A549 (cell line): Measurements from ENCODE around the gene BEND6. TPM values are rescaled to one million over a fixed set of nuclear protein-coding genes. Genes with fewer than 3 reads are reported as not detected.

ENCODE experiments used
- ATAC-seq, 2 experiments: fragments of 200-7000 bp in 1 of 2; fragments of >200 bp in 1 of 2; cut with Nextera tagmentation in 1 of 2; cut with Tn5 transposase in 1 of 2; 3 replicates each; pipeline versions ENCODE4 v1.8.0 to v1.9.1; 2018 to 2020; ENCODE audit warnings: mild to moderate bottlenecking in 1 of 2, moderate library complexity in 1 of 2
- CTCF ChIA-PET: fragments of 300-600 bp; sonication (Branson Sonifier 250); formaldehyde crosslinking; extraction: SDS; loops from one replicate; lab custom pipeline; 2021; ENCODE audit warnings: antibody characterized with exemption, inconsistent platforms; lab: Yijun Ruan, JAX
- POLR2A ChIA-PET: fragments of 350-600 bp; formaldehyde crosslinking; extraction: SDS; loops from one replicate; lab custom pipeline; 2021; ENCODE audit warnings: antibody characterized with exemption, inconsistent platforms; lab: Yijun Ruan, JAX
- DNase-seq, 2 experiments: peaks; one replicate each; pipeline versions ENCODE4 v3.0.0 to v3.0.0-alpha.2; 2011 to 2016; ENCODE audit warnings: low read depth in 1 of 2, low spot score in 1 of 2
- FAIRE-seq: peaks from 2 replicates; lab custom pipeline; 2011; peaks lifted over from hg19 to GRCh38; lab: Jason Lieb, UNC
- H3K27ac ChIP-seq, 2 experiments: fragments of >200 bp; sonication (Bioruptor Twin); formaldehyde crosslinking; 3 replicates each; pipeline ENCODE4 v1.5.1; 2016 to 2017
- H3K4me1 ChIP-seq: fragments of >200 bp; sonication (Bioruptor Twin); formaldehyde crosslinking; 3 replicates; pipeline ENCODE4 v1.6.1; 2016
- H3K4me2 ChIP-seq: fragments of >200 bp; sonication (Bioruptor Twin); formaldehyde crosslinking; 3 replicates; pipeline ENCODE4 v1.6.1; 2016
- H3K4me3 ChIP-seq: fragments of >200 bp; sonication (Bioruptor Twin); formaldehyde crosslinking; 3 replicates; pipeline ENCODE4 v1.5.1; 2016
- H3K9me3 ChIP-seq: fragments of >200 bp; sonication (Bioruptor Twin); formaldehyde crosslinking; 3 replicates; pipeline ENCODE4 v1.6.1; 2016
- CBX8 ChIP-seq: fragments of 200-600 bp; sonication (generic); IDR thresholded peaks from 2 replicates; pipeline ENCODE4 v1.6.1; 2016
- EP300 ChIP-seq, 2 experiments: fragments of >200 bp; sonication (Bioruptor Twin); formaldehyde crosslinking; IDR thresholded peaks; 2 replicates in 1 of 2; 3 replicates in 1 of 2; pipeline ENCODE4 v1.6.1; 2016 to 2017
- HMGXB4 ChIP-seq: fragments of 250-450 bp; sonication (Bioruptor Pico); IDR thresholded peaks from 2 replicates; pipeline ENCODE4 v1.5.0; 2021; ENCODE audit warnings: mild to moderate bottlenecking, moderate library complexity, borderline replicate concordance
- HOXB5 ChIP-seq: fragments of 250-450 bp; sonication (Bioruptor Pico); IDR thresholded peaks from 2 replicates; pipeline ENCODE4 v1.5.0; 2020; ENCODE audit warnings: mild to moderate bottlenecking, moderate library complexity
- KDM5A ChIP-seq: fragments of 200-600 bp; sonication (generic); IDR thresholded peaks from 2 replicates; pipeline ENCODE4 v1.6.1; 2016; ENCODE audit warnings: antibody characterized with exemption, mild to moderate bottlenecking
- MAX ChIP-seq: IDR thresholded peaks from 2 replicates; pipeline ENCODE4 v1.6.1; 2012
- POLR2AphosphoS2 ChIP-seq: conservative IDR thresholded peaks from 2 replicates; pipeline ENCODE4 v1.6.1; 2012; ENCODE audit warnings: low read length, improper control_type of control experiment, inconsistent platforms
- RAD21 ChIP-seq, 2 experiments: fragments of >200 bp in 1 of 2; sonication (Bioruptor Twin) in 1 of 2; formaldehyde crosslinking in 1 of 2; IDR thresholded peaks in 1 of 2; conservative IDR thresholded peaks in 1 of 2; 2 replicates in 1 of 2; 3 replicates in 1 of 2; pipeline ENCODE4 v1.6.1; 2012 to 2018; ENCODE audit warnings: inconsistent platforms in 1 of 2
- RARB ChIP-seq: fragments of 250-450 bp; sonication (Bioruptor Pico); IDR thresholded peaks from 2 replicates; pipeline ENCODE4 v1.8.0; 2021; ENCODE audit warnings: mild to moderate bottlenecking, moderate library complexity
- RFX5 ChIP-seq: fragments of 450-650 bp; IDR thresholded peaks from 2 replicates; pipeline ENCODE4 v1.7.1; 2014; ENCODE audit warnings: antibody characterized with exemption, mild to moderate bottlenecking, moderate library complexity
- SMC3 ChIP-seq: fragments of >200 bp; sonication (Bioruptor Twin); formaldehyde crosslinking; IDR thresholded peaks from 3 replicates; pipeline ENCODE4 v1.6.1; 2018; ENCODE audit warnings: inconsistent platforms
- SREBF2 ChIP-seq: fragments of 450-650 bp; IDR thresholded peaks from 2 replicates; pipeline ENCODE4 v1.6.1; 2014; ENCODE audit warnings: mild to moderate bottlenecking, moderate library complexity
- TFCP2L1 ChIP-seq: fragments of 250-450 bp; sonication (Bioruptor Pico); IDR thresholded peaks from 2 replicates; pipeline ENCODE4 v1.5.0; 2021; ENCODE audit warnings: mild to moderate bottlenecking
- WGBS: methylation state at CpG from one replicate; pipeline ENCODE4 v1.1.6; 2017; ENCODE audit errors: missing lambda C conversion rate; 5-methylcytosine and 5-hydroxymethylcytosine counted together
- polyA plus RNA-seq, 4 experiments: library from polyadenylated mRNA; depleted of rRNA in 3 of 4; stranded (reverse); fragments of >200 nt; fragmentation: RNase III in 1 of 4; extraction: RNeasy Plus Mini Kit Qiagen cat#74134 plus additional on column Dnase treatment in 1 of 4; gene quantifications; 2 replicates in 3 of 4; 3 replicates in 1 of 4; pipeline ENCODE4 v1.2.3, GENCODE V29; 2011 to 2017
- TF ChIP-seq, protein P1 (sequence below): fragments of >200 bp; sonication (Bioruptor Twin); formaldehyde crosslinking; IDR thresholded peaks from 3 replicates; pipeline ENCODE4 v1.5.1; 2016

The BEND6 gene
- polyA plus RNA-seq, 2 of the 4 experiments (the other 2 are of a cell fraction), result 2.1 to 2.9 TPM

GRCh38 chr6:57019434-57019833, 64.5 kb downstream of the BEND6 start:
- TF ChIP-seq RARB (no peak), TFCP2L1 (no peak)
- no peak for FAIRE-seq
- no peak for ATAC-seq
- ChIA-PET CTCF (interaction anchor here (1.3 to 3.9 kb wide), 4 partner anchors 52 to 117 kb away, joined by 3 to 29 read pairs (median 9); partner anchors contain the start of gene BEND6), POLR2A (no interaction called here)
- H3K4me1 ChIP-seq, result no peaks in the 10 kb centered on the region
- no peak overlapping the region for H3K27ac ChIP-seq
- DNase-seq, result no peak
- H3K4me3 ChIP-seq, result no peak overlapping the region
- no peak overlapping the region for H3K4me2 ChIP-seq
- no peaks in the 10 kb centered on the region for H3K9me3 ChIP-seq
- WGBS, result 75% methylated on average over 4 of the region's 4 CpGs

GRCh38 chr6:57021086-57021720, 66.3 kb downstream of the BEND6 start:
- peak; percentile 81 for ATAC-seq
- H3K9me3 ChIP-seq, result no peaks in the 10 kb centered on the region
- DNase-seq, result peak; percentile 36 to 42
- H3K27ac ChIP-seq, result no peak overlapping the region
- TF ChIP-seq EP300 (IDR thresholded peaks at IDR 0.05), result no peak
- TF ChIP-seq, protein P1, sequence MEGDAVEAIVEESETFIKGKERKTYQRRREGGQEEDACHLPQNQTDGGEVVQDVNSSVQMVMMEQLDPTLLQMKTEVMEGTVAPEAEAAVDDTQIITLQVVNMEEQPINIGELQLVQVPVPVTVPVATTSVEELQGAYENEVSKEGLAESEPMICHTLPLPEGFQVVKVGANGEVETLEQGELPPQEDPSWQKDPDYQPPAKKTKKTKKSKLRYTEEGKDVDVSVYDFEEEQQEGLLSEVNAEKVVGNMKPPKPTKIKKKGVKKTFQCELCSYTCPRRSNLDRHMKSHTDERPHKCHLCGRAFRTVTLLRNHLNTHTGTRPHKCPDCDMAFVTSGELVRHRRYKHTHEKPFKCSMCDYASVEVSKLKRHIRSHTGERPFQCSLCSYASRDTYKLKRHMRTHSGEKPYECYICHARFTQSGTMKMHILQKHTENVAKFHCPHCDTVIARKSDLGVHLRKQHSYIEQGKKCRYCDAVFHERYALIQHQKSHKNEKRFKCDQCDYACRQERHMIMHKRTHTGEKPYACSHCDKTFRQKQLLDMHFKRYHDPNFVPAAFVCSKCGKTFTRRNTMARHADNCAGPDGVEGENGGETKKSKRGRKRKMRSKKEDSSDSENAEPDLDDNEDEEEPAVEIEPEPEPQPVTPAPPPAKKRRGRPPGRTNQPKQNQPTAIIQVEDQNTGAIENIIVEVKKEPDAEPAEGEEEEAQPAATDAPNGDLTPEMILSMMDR, result peak; percentile 65
- TF ChIP-seq RAD21 (conservative IDR thresholded peaks at IDR 0.05 in 1 of 2, IDR thresholded peaks at IDR 0.05 in 1 of 2), result peak; percentile 37 to 51; a peak in 4 of 5 replicates
- no peak for TF ChIP-seq SREBF2
- TF ChIP-seq SMC3, result peak; percentile 64
- ChIA-PET CTCF (interaction anchor here (0.8 to 3.9 kb wide), 26 partner anchors 9 to 316 kb away, joined by 3 to 29 read pairs (median 3); partner anchors contain the start of genes BEND6 and PRIM2), POLR2A (no interaction called here)
- no peak overlapping the region for H3K4me3 ChIP-seq
- no peaks in the 10 kb centered on the region for H3K4me1 ChIP-seq
- WGBS, result 4% methylated on average over 1 of the region's 1 CpG
- no peak overlapping the region for H3K4me2 ChIP-seq
- no peak for FAIRE-seq

- FAIRE-seq, result no peak
Measured at GRCh38 chr6:57024321-57024720, 69.4 kb downstream of the BEND6 start.

GRCh38 chr6:57024775-57025174, 69.9 kb downstream of the BEND6 start:
- H3K4me1 ChIP-seq, result no peaks in the 10 kb centered on the region
- DNase-seq (no peak), FAIRE-seq (no peak), ATAC-seq (no peak)
- no peak overlapping the region for H3K27ac ChIP-seq
- H3K9me3 ChIP-seq, result no peaks in the 10 kb centered on the region
- TF ChIP-seq HOXB5 (no peak), POLR2AphosphoS2 (no peak)
- no peak overlapping the region for H3K4me2 ChIP-seq
- ChIA-PET CTCF (interaction anchor here (1.3 kb wide), 1 partner anchor 120 kb away, joined by 7 read pairs; no protein-coding TSS in a partner anchor), POLR2A (no interaction called here)
- H3K4me3 ChIP-seq, result no peak overlapping the region
- WGBS, result 52% methylated on average over 1 of the region's 1 CpG

More at GRCh38 chr6:57024321-57024720, 69.4 kb downstream of the BEND6 start:
- ATAC-seq, result no peak
- Histone ChIP-seq H3K4me2 (no peak overlapping the region), H3K9me3 (no peaks in the 10 kb centered on the region), H3K27ac (no peak overlapping the region), H3K4me3 (no peak overlapping the region), H3K4me1 (no peaks in the 10 kb centered on the region)
- ChIA-PET CTCF (interaction anchor here (0.6 to 1.3 kb wide), 3 partner anchors 120 to 420 kb away, joined by 4 to 7 read pairs (median 4); no protein-coding TSS in a partner anchor), POLR2A (no interaction called here)
- TF ChIP-seq CBX8, result no peak
- TF ChIP-seq RAD21 (conservative IDR thresholded peaks at IDR 0.05 in 1 of 2, IDR thresholded peaks at IDR 0.05 in 1 of 2), result no peak
- no peak for TF ChIP-seq MAX
- no peak for TF ChIP-seq RFX5
- no peak for DNase-seq
- WGBS, result 57% methylated on average over 2 of the region's 2 CpGs

- 43% methylated on average over 1 of the region's 1 CpG for WGBS
- Histone ChIP-seq H3K9me3 (no peaks in the 10 kb centered on the region), H3K27ac (no peak overlapping the region), H3K4me1 (no peaks in the 10 kb centered on the region), H3K4me2 (no peak overlapping the region), H3K4me3 (no peak overlapping the region)
- POLR2A ChIA-PET, result no interaction called here
- FAIRE-seq, result no peak
- CTCF ChIA-PET, result interaction anchor here (0.7 to 1.3 kb wide), 2 partner anchors 71 to 122 kb away, joined by 3 to 4 read pairs; partner anchors contain the start of gene BEND6
- TF ChIP-seq KDM5A, result no peak
- no peak for TF ChIP-seq HMGXB4 (CRISPR knock-in tag)
- no peak for DNase-seq
- no peak for ATAC-seq
Measured at GRCh38 chr6:57026001-57026400, 71.1 kb downstream of the BEND6 start.
